Adrenal gland (tissue), 12 donors: ENCODE results near the gene ME1. TPM values are rescaled to one million over a fixed set of nuclear protein-coding genes. Genes with fewer than 3 reads are reported as not detected.

Experiments
- DNase-seq, 7 donors: peaks; one replicate each; pipeline ENCODE4 v3.0.0-alpha.2; 2019 to 2020
- H3K27ac ChIP-seq, 5 donors: fragments of 200-600 bp; sonication (generic) in 4 of 5; 1 replicate in 3 of 5; 2 replicates in 2 of 5; pipeline versions ENCODE4 v1.5.1 to v1.8.0; 2016 to 2020; ENCODE audit warnings: mild to moderate bottlenecking in 1 of 5
- H3K27me3 ChIP-seq: fragments of 200-600 bp; 2 replicates; pipeline ENCODE4 v1.8.0; 2021
- H3K36me3 ChIP-seq, 2 donors: fragments of 200-600 bp; replicated peaks in 1 of 2; 1 replicate in 1 of 2; 2 replicates in 1 of 2; pipeline versions ENCODE4 v1.5.1 to v1.8.0; 2018 to 2022
- H3K4me1 ChIP-seq, 2 donors: fragments of 200-600 bp; replicated peaks in 1 of 2; 1 replicate in 1 of 2; 2 replicates in 1 of 2; pipeline versions ENCODE4 v1.5.1 to v1.8.0; 2018 to 2021
- H3K4me3 ChIP-seq, 4 donors: fragments of 200-600 bp; sonication (generic) in 3 of 4; one replicate each; pipeline ENCODE4 v1.5.1; 2016 to 2018
- H3K9me3 ChIP-seq, 3 donors: fragments of 200-600 bp; sonication (generic) in 1 of 3; replicated peaks in 1 of 3; 1 replicate in 2 of 3; 2 replicates in 1 of 3; pipeline versions ENCODE4 v1.5.1 to v1.8.0; 2016 to 2021
- CTCF ChIP-seq, 6 experiments: fragments of 450-650 bp in 4 of 6; fragments of 200-600 bp in 2 of 6; sonication (generic) in 1 of 6; IDR thresholded peaks; 1 replicate in 5 of 6; 2 replicates in 1 of 6; pipeline versions ENCODE4 v1.5.1 to v1.8.0; 2016 to 2021; ENCODE audit warnings: antibody characterized with exemption in 6 of 6, mild to moderate bottlenecking in 2 of 6, moderate library complexity in 1 of 6
- POLR2A ChIP-seq, 2 donors: fragments of 450-650 bp; IDR thresholded peaks; one replicate each; pipeline ENCODE4 v1.6.1; 2017; ENCODE audit warnings: antibody characterized with exemption in 2 of 2, mild to moderate bottlenecking in 2 of 2, moderate library complexity in 1 of 2
- whole genome bisulfite sequencing, 4 donors: extraction: QIAGEN DNeasy Blood & Tissue Kit in 2 of 4; methylation state at CpG; one replicate each; pipeline versions ENCODE4 v1.1.5 to v1.1.7; 2013 to 2017; 5-methylcytosine and 5-hydroxymethylcytosine counted together
- intact Hi-C, 2 donors: fragments of 100-400 bp; cut with DNase I; formaldehyde crosslinking; loops; one replicate each; pipeline versions ENCODE4 v1.14.1 to v1.15.0; 2022 to 2023
- polyA plus RNA-seq, 3 donors: library from polyadenylated mRNA; stranded (reverse); fragments of 200-250 nt in 2 of 3; fragments of 350-450 nt in 1 of 3; fragmentation: Illumina TruSeq in 1 of 3; extraction: RNeasy Lipid Tissue Mini Kit (QIAGEN cat#74804) in 1 of 3; gene quantifications; one replicate each; pipeline ENCODE4 v1.2.3, GENCODE V29; 2013 to 2014
- total RNA-seq, 9 donors: library from RNA; depleted of rRNA in 4 of 9; stranded (reverse); fragments of >200 nt in 4 of 9; fragments of 120-200 nt in 1 of 9; fragmentation: NEBNext Ultra II Directional in 1 of 9; extraction: Animal tissue kit (Norgen Biotek cat#: 25700) in 1 of 9; gene quantifications; one replicate each; pipeline versions ENCODE4 v1.1.0 to v1.2.4, GENCODE V29; 2013 to 2023
- donor health status: healthy with polysubstance abuse.
- donor health status: Bipolar disorder and iron deficiency.
- donor health status: DM: yes; HTN: yes; CAD: no.
- donor health status: DM: no; HTN: no; CAD: no.
- donor health status: DM: no; HTN: no; CAD: no.
- donor health status: DM: yes; HTN: yes; CAD: no.

ME1 gene
- total and polyA plus RNA-seq, 12 donors: 19.9 to 145 (median 64.1) TPM

GRCh38 chr6:83413068-83413467 is 17.8 kb downstream of the ME1 start:
- Histone ChIP-seq H3K27ac (no peak overlapping the region), H3K36me3 (no peaks in the 10 kb centered on the region), H3K9me3 (no peaks in the 10 kb centered on the region), H3K4me1 (peaks cover 0 to 4% of the 10 kb centered on the region in 2 donors), H3K4me3 (no peak overlapping the region), H3K27me3 (no peaks in the 10 kb centered on the region)
- intact Hi-C loops: no loop called here
- no peak for DNase-seq
- TF ChIP-seq POLR2A (IDR thresholded peaks at IDR 0.05) (no peak), CTCF (IDR thresholded peaks at IDR 0.05) (no peak)
- 94 to 100% (median 96%) methylated on average over 2 of the region's 2 CpGs for WGBS, 4 donors

GRCh38 chr6:83411731-83412130 is 19.1 kb downstream of the ME1 start:
- H3K36me3 ChIP-seq: no peaks in the 10 kb centered on the region
- no peak for DNase-seq
- H3K27ac ChIP-seq: no peak overlapping the region
- H3K4me3 ChIP-seq: no peak overlapping the region
- H3K9me3 ChIP-seq: no peaks in the 10 kb centered on the region
- H3K27me3 ChIP-seq: no peaks in the 10 kb centered on the region
- intact Hi-C loops: no loop called here
- TF ChIP-seq CTCF (IDR thresholded peaks at IDR 0.05) (no peak), POLR2A (IDR thresholded peaks at IDR 0.05) (no peak)
- 79 to 86% (median 82%) methylated on average over 3 of the region's 3 CpGs for WGBS, 4 donors
- H3K4me1 ChIP-seq: no peaks in the 10 kb centered on the region

- intact Hi-C loops: no loop called here
- H3K27ac ChIP-seq: no peak overlapping the region
- H3K4me1 ChIP-seq: peaks cover 4 to 9% of the 10 kb centered on the region in 2 donors
- H3K4me3 ChIP-seq: no peak overlapping the region
- H3K36me3 ChIP-seq: no peaks in the 10 kb centered on the region
- peak in 6 of 7 donors; percentile 39 to 73 (median 65) for DNase-seq
- WGBS, 4 donors: 45 to 57% (median 52%) methylated on average over 1 of the region's 1 CpG
- no peaks in the 10 kb centered on the region for H3K9me3 ChIP-seq
- no peaks in the 10 kb centered on the region for H3K27me3 ChIP-seq
- TF ChIP-seq POLR2A (IDR thresholded peaks at IDR 0.05) (no peak), CTCF (IDR thresholded peaks at IDR 0.05) (no peak)
Measured at GRCh38 chr6:83403191-83403590, 27.7 kb downstream of the ME1 start.

GRCh38 chr6:83389606-83390005 is 41.2 kb downstream of the ME1 start:
- TF ChIP-seq POLR2A (IDR thresholded peaks at IDR 0.05): no peak
- no peak for TF ChIP-seq CTCF (IDR thresholded peaks at IDR 0.05)
- 87 to 98% (median 93%) methylated on average over 2 of the region's 2 CpGs for WGBS, 4 donors
- no peak for DNase-seq
- no peaks in the 10 kb centered on the region for H3K9me3 ChIP-seq
- no peak overlapping the region for H3K27ac ChIP-seq
- H3K36me3 ChIP-seq: no peaks in the 10 kb centered on the region
- intact Hi-C loops: no loop called here
- H3K27me3 ChIP-seq: no peaks in the 10 kb centered on the region
- H3K4me3 ChIP-seq: no peak overlapping the region
- H3K4me1 ChIP-seq: peaks cover 0 to 9% of the 10 kb centered on the region in 2 donors
